ENCODE data around the gene MTHFD2L. TPM values are rescaled to one million over a fixed set of nuclear protein-coding genes. Genes with fewer than 3 reads are reported as not detected.

MTHFD2L gene
- total RNA-seq, 1 donor from 2014 or later, result 12.4 TPM

GRCh38 chr4:74320559-74321118, 162.7 kb downstream of the MTHFD2L start:
- no peak overlapping the region for H3K9ac ChIP-seq (ENCODE audit: low read length)
- peak overlapping the region; percentile 52 for H3K4me2 ChIP-seq (ENCODE audit: low read length)
- peak; percentile 30 for DNase-seq (ENCODE audit: low read depth)
- peaks cover 4% of the 10 kb centered on the region for H3K4me1 ChIP-seq (ENCODE audit: insufficient read depth, low read length)
- no peaks in the 10 kb centered on the region for H4K20me1 ChIP-seq (ENCODE audit: insufficient read depth, low read length)
- H3K9me3 ChIP-seq (ENCODE audit: insufficient read depth, low read depth, low read length), result no peaks in the 10 kb centered on the region
- Mint-ChIP-seq H3K27me3 (ENCODE audit: low read depth, unreplicated experiment) (peaks cover 6% of the 10 kb centered on the region), H3K36me3 (ENCODE audit: low read depth, unreplicated experiment) (no peaks in the 10 kb centered on the region), H3K27ac (ENCODE audit: unreplicated experiment) (no peak overlapping the region), H3K9me3 (ENCODE audit: unreplicated experiment) (no peaks in the 10 kb centered on the region), H3K4me1 (ENCODE audit: low read depth, unreplicated experiment) (peaks cover 14% of the 10 kb centered on the region), H3K4me3 (ENCODE audit: unreplicated experiment) (no peak overlapping the region)
- H3K4me3 ChIP-seq (ENCODE audit: insufficient read depth, low read depth, low read length), result no peak overlapping the region
- H2AFZ ChIP-seq (ENCODE audit: low read depth, low read length), result peak overlapping the region; percentile 42
- H3K27me3 ChIP-seq (ENCODE audit: insufficient read depth, low read length), result no peaks in the 10 kb centered on the region
- H3K36me3 ChIP-seq (ENCODE audit: insufficient read depth, low read length), result no peaks in the 10 kb centered on the region
- no peaks in the 10 kb centered on the region for H3K79me2 ChIP-seq (ENCODE audit: insufficient read depth, low read length)
- TF ChIP-seq CTCF (IDR thresholded peaks at IDR 0.05; ENCODE audit: insufficient read depth, low read depth, low read length) (peak; percentile 68), EZH2 (IDR thresholded peaks at IDR 0.05; ENCODE audit: insufficient read depth, low read length) (no peak)
- no peak overlapping the region for H3K27ac ChIP-seq (ENCODE audit: low read depth, low read length)
- peak; percentile 54 for FAIRE-seq

GRCh38 chr4:74322301-74322700, 164.4 kb downstream of the MTHFD2L start:
- Histone ChIP-seq H3K9ac (ENCODE audit: low read length) (no peak overlapping the region), H3K9me3 (ENCODE audit: insufficient read depth, low read depth, low read length) (no peaks in the 10 kb centered on the region), H2AFZ (ENCODE audit: low read depth, low read length) (no peak overlapping the region), H4K20me1 (ENCODE audit: insufficient read depth, low read length) (no peaks in the 10 kb centered on the region), H3K4me1 (ENCODE audit: insufficient read depth, low read length) (peaks cover 4% of the 10 kb centered on the region), H3K4me2 (ENCODE audit: low read length) (no peak overlapping the region), H3K36me3 (ENCODE audit: insufficient read depth, low read length) (no peaks in the 10 kb centered on the region), H3K27ac (ENCODE audit: low read depth, low read length) (no peak overlapping the region), H3K4me3 (ENCODE audit: insufficient read depth, low read depth, low read length) (no peak overlapping the region), H3K27me3 (ENCODE audit: insufficient read depth, low read length) (no peaks in the 10 kb centered on the region), H3K79me2 (ENCODE audit: insufficient read depth, low read length) (no peaks in the 10 kb centered on the region)
- no peak overlapping the region for H3K27ac Mint-ChIP-seq (ENCODE audit: unreplicated experiment)
- no peaks in the 10 kb centered on the region for H3K9me3 Mint-ChIP-seq (ENCODE audit: unreplicated experiment)
- peaks cover 11% of the 10 kb centered on the region for H3K4me1 Mint-ChIP-seq (ENCODE audit: low read depth, unreplicated experiment)
- H3K27me3 Mint-ChIP-seq (ENCODE audit: low read depth, unreplicated experiment), result peaks cover 6% of the 10 kb centered on the region
- FAIRE-seq (no peak), DNase-seq (ENCODE audit: low read depth) (no peak)
- TF ChIP-seq CTCF (IDR thresholded peaks at IDR 0.05; ENCODE audit: insufficient read depth, low read depth, low read length), result no peak
- TF ChIP-seq EZH2 (IDR thresholded peaks at IDR 0.05; ENCODE audit: insufficient read depth, low read length), result no peak
- H3K4me3 Mint-ChIP-seq (ENCODE audit: unreplicated experiment), result no peak overlapping the region
- no peaks in the 10 kb centered on the region for H3K36me3 Mint-ChIP-seq (ENCODE audit: low read depth, unreplicated experiment)

- no peaks in the 10 kb centered on the region for H3K27me3 ChIP-seq (ENCODE audit: insufficient read depth, low read length)
- peaks cover 4% of the 10 kb centered on the region for H3K4me1 ChIP-seq (ENCODE audit: insufficient read depth, low read length)
- no peak overlapping the region for H3K9ac ChIP-seq (ENCODE audit: low read length)
- no peaks in the 10 kb centered on the region for H3K36me3 ChIP-seq (ENCODE audit: insufficient read depth, low read length)
- no peak overlapping the region for H3K27ac Mint-ChIP-seq (ENCODE audit: unreplicated experiment)
- H3K4me2 ChIP-seq (ENCODE audit: low read length), result no peak overlapping the region
- no peaks in the 10 kb centered on the region for H3K36me3 Mint-ChIP-seq (ENCODE audit: low read depth, unreplicated experiment)
- DNase-seq (ENCODE audit: low read depth) (no peak), FAIRE-seq (no peak)
- H3K4me1 Mint-ChIP-seq (ENCODE audit: low read depth, unreplicated experiment), result peaks cover 11% of the 10 kb centered on the region
- no peak overlapping the region for H3K4me3 Mint-ChIP-seq (ENCODE audit: unreplicated experiment)
- no peaks in the 10 kb centered on the region for H3K9me3 Mint-ChIP-seq (ENCODE audit: unreplicated experiment)
- TF ChIP-seq EZH2 (IDR thresholded peaks at IDR 0.05; ENCODE audit: insufficient read depth, low read length) (no peak), CTCF (IDR thresholded peaks at IDR 0.05; ENCODE audit: insufficient read depth, low read depth, low read length) (no peak)
- no peaks in the 10 kb centered on the region for H3K9me3 ChIP-seq (ENCODE audit: insufficient read depth, low read depth, low read length)
- peaks cover 6% of the 10 kb centered on the region for H3K27me3 Mint-ChIP-seq (ENCODE audit: low read depth, unreplicated experiment)
- no peak overlapping the region for H3K4me3 ChIP-seq (ENCODE audit: insufficient read depth, low read depth, low read length)
- H3K79me2 ChIP-seq (ENCODE audit: insufficient read depth, low read length), result no peaks in the 10 kb centered on the region
- H3K27ac ChIP-seq (ENCODE audit: low read depth, low read length), result no peak overlapping the region
- no peaks in the 10 kb centered on the region for H4K20me1 ChIP-seq (ENCODE audit: insufficient read depth, low read length)
- H2AFZ ChIP-seq (ENCODE audit: low read depth, low read length), result no peak overlapping the region
Measured at GRCh38 chr4:74323663-74324062, 165.7 kb downstream of the MTHFD2L start.
